Esophagus squamous epithelium (tissue), 5 donors: Measurements from ENCODE around the gene CARMIL1. TPM values are rescaled to one million over a fixed set of nuclear protein-coding genes. Genes with fewer than 3 reads are reported as not detected.

Experiments
- DNase-seq: peaks from one replicate; lab custom pipeline; 2025; lab: John Stamatoyannopoulos, UW
- H3K27ac ChIP-seq, 4 donors: fragments of 200-600 bp; sonication (generic); one replicate each; pipeline ENCODE4 v1.5.1; 2016 to 2019; ENCODE audit warnings: mild to moderate bottlenecking in 1 of 4
- H3K27me3 ChIP-seq, 4 donors: fragments of 200-600 bp; sonication (generic); 1 replicate in 3 of 4; 2 replicates in 1 of 4; pipeline versions ENCODE4 v1.5.1 to v1.6.0; 2017 to 2021; ENCODE audit warnings: antibody characterized with exemption in 1 of 4
- H3K36me3 ChIP-seq, 3 donors: fragments of 200-600 bp; sonication (generic); one replicate each; pipeline ENCODE4 v1.5.1; 2016 to 2019
- H3K4me1 ChIP-seq, 3 donors: fragments of 200-600 bp; sonication (generic); one replicate each; pipeline ENCODE4 v1.5.1; 2017 to 2019
- H3K4me3 ChIP-seq, 4 donors: fragments of 200-600 bp; sonication (generic); 1 replicate in 3 of 4; 2 replicates in 1 of 4; pipeline ENCODE4 v1.5.1; 2016 to 2019; ENCODE audit warnings: mild to moderate bottlenecking in 2 of 4, moderate library complexity in 1 of 4
- H3K9me3 ChIP-seq, 3 donors: fragments of 200-600 bp; sonication (generic); one replicate each; pipeline ENCODE4 v1.5.1; 2016 to 2019
- CTCF ChIP-seq, 6 experiments: fragments of 450-650 bp in 4 of 6; fragments of 200-600 bp in 2 of 6; sonication (generic) in 2 of 6; IDR thresholded peaks; one replicate each; pipeline ENCODE4 v1.5.1; 2016 to 2019; ENCODE audit warnings: antibody characterized with exemption in 6 of 6, mild to moderate bottlenecking in 4 of 6, moderate library complexity in 4 of 6
- POLR2A ChIP-seq, 4 donors: fragments of 450-650 bp; IDR thresholded peaks; one replicate each; pipeline ENCODE4 v1.6.1; 2017; ENCODE audit warnings: antibody characterized with exemption in 4 of 4, mild to moderate bottlenecking in 4 of 4, moderate library complexity in 3 of 4
- WGBS, 2 donors: methylation state at CpG; one replicate each; pipeline ENCODE4 v1.1.5; 2018; 5-methylcytosine and 5-hydroxymethylcytosine counted together
- intact Hi-C: fragments of 100-400 bp; cut with DNase I; formaldehyde crosslinking; loops from one replicate; pipeline ENCODE4 v1.15.0; 2022
- total RNA-seq, 4 donors: library from RNA; depleted of rRNA; stranded (reverse); fragments of >200 nt; gene quantifications; one replicate each; pipeline ENCODE4 v1.1.0, GENCODE V29; 2016
- donor health status: DM: yes; HTN: yes; CAD: no.

Gene CARMIL1
- total RNA-seq, 4 donors from 2014 or later: 7.2 to 19.7 (median 18.3) TPM

- no peaks in the 10 kb centered on the region for H3K9me3 ChIP-seq
Observed at GRCh38 chr6:25536781-25537180, 257.6 kb downstream of the CARMIL1 start.

DNA sequence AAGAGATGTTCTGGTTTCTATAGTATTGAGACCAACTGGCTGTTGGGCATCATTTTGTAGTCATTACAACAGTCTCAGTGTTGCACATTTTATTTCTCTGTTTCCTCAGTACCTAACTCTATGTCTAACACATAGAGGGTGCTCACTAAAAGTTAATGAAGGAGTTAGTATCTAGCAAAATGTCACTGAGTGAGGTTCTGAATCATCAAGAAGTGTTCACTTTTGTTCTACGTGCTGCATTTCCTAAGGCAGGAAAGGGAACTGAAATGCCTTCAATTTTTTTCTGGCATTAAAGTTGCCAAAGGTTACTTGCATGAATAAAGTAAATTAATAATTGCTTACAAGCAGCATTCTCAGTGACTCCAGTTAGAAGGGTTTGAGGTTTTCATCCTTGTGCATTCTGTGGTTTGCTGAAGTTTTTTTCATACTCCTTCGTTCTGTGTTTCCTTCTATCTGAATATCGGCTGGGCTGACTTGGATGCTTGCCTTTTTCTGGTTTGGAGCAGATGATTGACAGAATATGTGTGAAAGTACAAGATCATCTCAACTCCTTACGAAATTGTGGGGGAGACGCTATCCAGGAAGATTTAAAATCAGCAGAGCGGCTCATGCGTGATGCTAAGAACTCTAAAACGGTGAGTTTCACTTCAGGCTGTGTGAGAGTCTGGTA lies 258.3 kb downstream of the CARMIL1 start:
- Histone ChIP-seq H3K27me3 (no peaks in the 10 kb centered on the region), H3K27ac (no peak overlapping the region), H3K36me3 (peaks cover 0 to 50% (median 0%) of the 10 kb centered on the region in 3 donors), H3K4me3 (no peak overlapping the region), H3K9me3 (no peaks in the 10 kb centered on the region), H3K4me1 (peaks cover 0 to 1% (median 0%) of the 10 kb centered on the region in 3 donors)
- TF ChIP-seq CTCF (IDR thresholded peaks at IDR 0.05) (no peak), POLR2A (IDR thresholded peaks at IDR 0.05) (no peak)
- no peak for DNase-seq
- WGBS, 2 donors: 80 to 90% methylated on average over 8 of the region's 8 CpGs
- intact Hi-C loops: no loop called here

More at GRCh38 chr6:25536781-25537180, 257.6 kb downstream of the CARMIL1 start:
- TF ChIP-seq CTCF (IDR thresholded peaks at IDR 0.05): no peak
- no peak for TF ChIP-seq POLR2A (IDR thresholded peaks at IDR 0.05)
- Histone ChIP-seq H3K4me1 (no peaks in the 10 kb centered on the region), H3K4me3 (no peak overlapping the region), H3K27me3 (no peaks in the 10 kb centered on the region), H3K27ac (no peak overlapping the region), H3K36me3 (peaks cover 0 to 53% (median 0%) of the 10 kb centered on the region in 3 donors)
- intact Hi-C loops: no loop called here
- 60 to 68% methylated on average over 4 of the region's 4 CpGs for WGBS, 2 donors
- no peak for DNase-seq

- Histone ChIP-seq H3K4me1 (peaks cover 0 to 13% (median 0%) of the 10 kb centered on the region in 3 donors), H3K27ac (no peak overlapping the region), H3K9me3 (no peaks in the 10 kb centered on the region), H3K36me3 (peaks cover 0 to 37% (median 0%) of the 10 kb centered on the region in 3 donors), H3K4me3 (no peak overlapping the region), H3K27me3 (no peaks in the 10 kb centered on the region)
- DNase-seq: no peak
- 97 to 100% methylated on average over 1 of the region's 1 CpG for WGBS, 2 donors
- intact Hi-C loops: no loop called here
- TF ChIP-seq POLR2A (IDR thresholded peaks at IDR 0.05): no peak
- no peak for TF ChIP-seq CTCF (IDR thresholded peaks at IDR 0.05)
Observed at GRCh38 chr6:25541228-25541627, 262.1 kb downstream of the CARMIL1 start.

GRCh38 chr6:25542984-25543910 lies 264.1 kb downstream of the CARMIL1 start:
- H3K4me1 ChIP-seq: peaks cover 0 to 13% (median 0%) of the 10 kb centered on the region in 3 donors
- no peak overlapping the region for H3K27ac ChIP-seq
- no peak overlapping the region for H3K4me3 ChIP-seq
- TF ChIP-seq POLR2A (IDR thresholded peaks at IDR 0.05) (no peak), CTCF (IDR thresholded peaks at IDR 0.05) (no peak)
- intact Hi-C loops: no loop called here
- peaks cover 0 to 29% (median 0%) of the 10 kb centered on the region in 3 donors for H3K36me3 ChIP-seq
- no peaks in the 10 kb centered on the region for H3K27me3 ChIP-seq
- H3K9me3 ChIP-seq: no peaks in the 10 kb centered on the region
- 16 to 22% methylated on average over 1 of the region's 1 CpG for WGBS, 2 donors
- no peak for DNase-seq

DNA sequence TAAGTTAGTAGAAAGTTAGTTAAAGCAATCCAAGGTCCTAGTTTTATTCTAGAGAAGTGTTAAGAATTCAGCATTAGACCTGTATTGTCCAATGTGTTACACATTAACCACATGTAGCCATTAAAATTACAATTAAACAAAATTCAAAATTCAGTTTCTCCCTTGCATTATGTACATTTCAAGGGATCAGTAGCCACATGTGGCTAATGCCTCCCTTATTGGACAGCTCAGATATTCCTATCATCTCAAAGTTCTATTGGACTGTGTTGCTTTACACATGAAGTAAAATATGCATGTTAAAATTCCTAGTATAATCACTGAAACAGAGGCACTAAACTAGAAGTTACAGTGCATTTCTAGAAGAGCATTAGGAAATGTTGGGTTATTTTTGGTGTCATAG lies 265.7 kb downstream of the CARMIL1 start:
- no peak overlapping the region for H3K4me3 ChIP-seq
- no peak for DNase-seq
- peaks cover 0 to 13% (median 0%) of the 10 kb centered on the region in 3 donors for H3K36me3 ChIP-seq
- no peaks in the 10 kb centered on the region for H3K27me3 ChIP-seq
- no peak overlapping the region for H3K27ac ChIP-seq
- H3K9me3 ChIP-seq: no peaks in the 10 kb centered on the region
- no peak for TF ChIP-seq CTCF (IDR thresholded peaks at IDR 0.05)
- no peak for TF ChIP-seq POLR2A (IDR thresholded peaks at IDR 0.05)
- peaks cover 0 to 13% (median 0%) of the 10 kb centered on the region in 3 donors for H3K4me1 ChIP-seq
- intact Hi-C loops: no loop called here
